HK-2 (cell line): Measurements from ENCODE around the gene C1orf56.
"Not testable (repeated sequence)": the region's sequence is repeated elsewhere in the genome, so short reads cannot be mapped to it uniquely, and the experiment has no call there.

Source experiments
- DNase-seq: peaks from one replicate; pipeline ENCODE4 v3.0.0-alpha.2; 2018; ENCODE audit not compliant: unreplicated experiment

The C1orf56 gene

DNA sequence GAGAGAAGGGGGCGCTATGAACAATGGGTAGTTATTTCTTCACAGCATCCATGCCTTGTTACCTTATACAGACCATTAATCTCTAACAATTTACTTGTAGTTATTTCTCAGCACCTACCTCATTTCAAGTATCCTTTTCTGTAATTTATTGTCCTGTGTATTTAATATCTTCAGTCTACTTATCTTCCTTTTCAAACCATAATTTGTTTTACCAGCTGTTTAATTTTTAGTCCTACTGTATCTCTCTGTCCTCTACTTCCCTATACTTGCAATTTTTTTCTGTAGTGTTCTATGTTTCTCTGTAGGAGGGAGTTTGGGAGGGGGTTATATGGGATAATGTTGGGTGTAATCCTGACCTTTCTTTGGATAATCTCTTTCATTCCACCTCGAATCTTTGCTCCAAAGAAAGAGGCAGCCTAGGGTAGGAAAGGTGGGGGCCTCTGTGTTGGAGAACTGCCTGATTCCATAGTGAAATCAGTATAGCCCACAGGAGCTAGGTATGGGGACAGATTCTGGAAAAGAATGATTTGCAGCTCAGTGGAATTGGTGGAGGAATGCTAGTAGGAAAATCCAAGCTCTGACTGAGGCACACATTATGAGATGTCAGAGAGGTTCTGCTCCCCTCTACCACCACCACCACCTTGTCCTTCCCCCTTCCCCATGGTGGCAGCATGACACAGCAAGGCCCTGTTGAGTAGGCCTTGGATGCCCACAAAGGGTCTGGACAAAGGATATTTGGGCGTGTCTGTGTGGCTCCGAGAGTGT is 13.3 kb downstream of the C1orf56 start:
- DNase-seq = peak; percentile 32

- DNase-seq = no peak
These were observed 14.2 kb downstream of the C1orf56 start for GRCh38 chr1:151061704-151062103.

- peak; percentile 40 for DNase-seq
These were observed 15.3 kb downstream of the C1orf56 start for GRCh38 chr1:151062741-151063371.

DNA sequence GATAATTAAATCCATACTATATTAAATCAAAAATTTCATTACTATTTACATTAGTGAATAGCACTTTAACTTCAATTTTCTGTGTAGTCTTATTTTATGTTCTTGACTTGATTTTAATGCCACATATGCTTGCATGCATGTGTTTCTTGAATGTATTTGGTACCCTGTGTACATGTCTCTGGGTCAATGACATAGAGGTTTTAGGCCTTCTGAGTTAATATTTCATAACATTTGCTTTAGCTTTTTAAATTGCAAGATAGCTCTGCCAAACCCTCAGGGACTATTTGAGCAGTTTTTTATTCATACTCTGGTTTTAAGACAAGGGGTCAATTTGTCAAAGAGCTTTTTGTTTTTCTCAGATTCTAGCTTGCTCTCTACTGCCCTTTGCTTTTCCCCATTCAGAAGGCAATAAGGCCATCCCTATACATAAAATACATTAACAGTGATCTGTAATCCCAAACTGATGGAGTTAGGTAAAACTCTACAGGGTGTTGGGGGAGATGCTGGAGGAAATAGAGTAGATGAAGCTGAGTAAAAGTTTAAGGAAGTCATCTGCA is 17.6 kb downstream of the C1orf56 start:
- no peak for DNase-seq

DNA sequence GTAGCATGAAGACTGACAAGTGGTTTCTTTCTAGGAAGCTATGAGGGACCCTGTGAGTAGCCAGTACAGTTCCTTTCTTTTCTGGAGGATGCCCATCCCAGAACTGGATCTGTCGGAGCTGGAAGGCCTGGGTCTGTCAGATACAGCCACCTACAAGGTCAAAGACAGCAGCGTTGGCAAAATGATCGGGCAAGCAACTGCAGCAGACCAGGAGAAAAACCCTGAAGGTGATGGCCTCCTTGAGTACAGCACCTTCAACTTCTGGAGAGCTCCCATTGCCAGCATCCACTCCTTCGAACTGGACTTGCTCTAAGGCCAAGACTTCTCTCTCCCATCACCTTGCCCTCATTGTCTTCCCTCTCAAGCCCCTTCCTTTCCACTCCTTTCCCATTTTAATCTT is 19.6 kb downstream of the C1orf56 start:
- no peak for DNase-seq

GRCh38 chr1:151069103-151069486 is 21.5 kb downstream of the C1orf56 start:
- no peak for DNase-seq

- peak; percentile 86 for DNase-seq
These were observed 23.1 kb downstream of the C1orf56 start, which contains the start of gene GABPB2 for GRCh38 chr1:151070474-151071276. Gene GABPB2 (plus strand): TSS chr1:151070761. CDS start chr1:151088190, 17,429 bp downstream.

GRCh38 chr1:151072224-151072623 is 24.7 kb downstream of the C1orf56 start:
- DNase-seq = no peak

DNA sequence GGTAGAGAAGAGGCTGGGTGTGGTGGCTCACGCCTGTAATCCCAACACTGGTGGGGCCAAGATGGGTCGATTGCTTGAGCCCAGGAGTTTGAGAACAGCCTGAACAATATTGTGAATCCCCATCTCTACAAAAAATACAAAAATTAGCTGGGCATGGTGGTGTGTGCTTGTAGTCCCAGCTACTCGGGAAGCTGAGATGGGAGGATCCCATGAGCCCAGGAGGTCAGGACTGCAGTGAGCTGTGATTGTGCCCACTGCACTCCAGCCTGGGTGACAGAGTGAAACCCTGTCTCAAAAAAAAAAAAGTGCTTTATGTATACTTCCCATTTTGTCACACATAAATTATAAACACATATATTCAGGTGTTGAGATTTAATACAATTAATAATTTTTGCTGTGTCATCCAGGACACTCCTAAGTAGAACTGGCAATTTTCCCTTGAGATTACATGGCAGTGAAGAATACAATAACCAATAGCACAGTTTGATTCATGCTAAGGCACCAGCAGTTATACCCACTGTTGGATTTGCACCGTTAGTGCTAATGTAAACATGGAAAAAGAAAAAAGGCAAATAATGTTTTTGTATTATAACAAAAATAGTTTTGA is 38.5 kb downstream of the C1orf56 start:
- DNase-seq = no peak

DNA sequence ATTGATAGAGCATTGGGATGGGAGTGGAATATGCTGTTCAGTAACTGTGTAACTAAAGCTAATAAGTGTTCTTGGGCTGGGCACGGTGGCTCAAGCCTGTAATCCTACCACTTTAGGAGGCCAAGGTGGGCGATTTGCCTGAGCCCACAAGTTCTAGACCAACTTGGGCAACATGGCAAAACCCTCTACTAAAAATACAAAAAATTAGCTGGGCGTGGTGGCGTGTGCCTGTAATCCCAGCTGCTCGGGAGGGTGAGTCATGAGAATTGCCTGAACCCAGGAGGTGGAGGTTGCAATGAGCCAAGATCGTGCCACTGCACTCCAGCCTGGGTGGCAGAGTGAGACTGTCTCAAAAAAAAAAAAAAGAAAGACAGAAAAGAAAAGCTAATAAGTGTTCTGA is 49.9 kb downstream of the C1orf56 start:
- DNase-seq = not testable (repeated sequence)

GRCh38 chr1:151098126-151098525 is 50.6 kb downstream of the C1orf56 start:
- no peak for DNase-seq
